ENCODE measurements around the gene TMEM121.

- TF ChIP-seq EP300 (IDR thresholded peaks at IDR 0.05), result no peak
- TF ChIP-seq, protein P1, sequence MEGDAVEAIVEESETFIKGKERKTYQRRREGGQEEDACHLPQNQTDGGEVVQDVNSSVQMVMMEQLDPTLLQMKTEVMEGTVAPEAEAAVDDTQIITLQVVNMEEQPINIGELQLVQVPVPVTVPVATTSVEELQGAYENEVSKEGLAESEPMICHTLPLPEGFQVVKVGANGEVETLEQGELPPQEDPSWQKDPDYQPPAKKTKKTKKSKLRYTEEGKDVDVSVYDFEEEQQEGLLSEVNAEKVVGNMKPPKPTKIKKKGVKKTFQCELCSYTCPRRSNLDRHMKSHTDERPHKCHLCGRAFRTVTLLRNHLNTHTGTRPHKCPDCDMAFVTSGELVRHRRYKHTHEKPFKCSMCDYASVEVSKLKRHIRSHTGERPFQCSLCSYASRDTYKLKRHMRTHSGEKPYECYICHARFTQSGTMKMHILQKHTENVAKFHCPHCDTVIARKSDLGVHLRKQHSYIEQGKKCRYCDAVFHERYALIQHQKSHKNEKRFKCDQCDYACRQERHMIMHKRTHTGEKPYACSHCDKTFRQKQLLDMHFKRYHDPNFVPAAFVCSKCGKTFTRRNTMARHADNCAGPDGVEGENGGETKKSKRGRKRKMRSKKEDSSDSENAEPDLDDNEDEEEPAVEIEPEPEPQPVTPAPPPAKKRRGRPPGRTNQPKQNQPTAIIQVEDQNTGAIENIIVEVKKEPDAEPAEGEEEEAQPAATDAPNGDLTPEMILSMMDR (IDR thresholded peaks at IDR 0.05), result no peak
These were observed 36.2 kb upstream of the TMEM121 start for GRCh38 chr14:105490267-105490571.
